GM19468 (cell line): ENCODE results near the gene CSNK1G2.

ENCODE experiments used
- ATAC-seq: cut with Tn5 transposase; IDR thresholded peaks from one replicate; pipeline ENCODE4 v1.9.1; 2021; ENCODE audit warnings: mild to moderate bottlenecking, moderate library complexity, moderate number of reproducible peaks; ENCODE audit not compliant: unreplicated experiment; ENCODE audit errors: extremely low read depth

CSNK1G2 gene

DNA sequence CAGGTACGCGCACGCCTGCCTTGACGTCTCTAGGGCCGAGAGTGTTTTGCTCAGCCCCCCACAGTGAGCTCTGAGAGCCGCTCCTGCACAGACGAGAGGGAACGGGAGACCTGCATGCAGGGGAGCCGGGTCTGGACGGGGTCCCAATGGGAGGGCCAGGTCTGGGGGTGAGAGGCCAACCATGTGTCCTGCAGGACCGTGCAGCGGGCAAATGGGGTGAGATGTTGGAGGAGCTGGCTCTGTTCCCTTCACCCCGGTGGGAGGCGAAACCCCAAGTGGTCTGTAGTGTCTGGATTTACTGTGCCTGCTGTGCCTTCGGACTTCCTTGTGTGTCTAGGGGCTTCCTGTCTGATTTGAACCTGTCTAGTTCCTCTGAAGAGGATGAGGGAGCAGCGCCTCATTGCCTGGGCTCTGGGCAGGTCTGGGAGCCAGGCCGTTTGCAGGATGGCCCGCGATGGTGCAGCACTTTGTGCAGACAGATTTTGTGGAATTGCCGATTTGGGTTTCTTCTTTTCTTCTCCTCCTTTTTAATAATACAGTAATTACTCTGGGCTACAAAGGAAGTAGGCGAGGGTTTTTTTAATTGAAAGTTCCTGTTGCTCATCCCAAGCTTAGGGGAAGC is 2.1 kb downstream of the CSNK1G2 start:
- no peak for ATAC-seq

DNA sequence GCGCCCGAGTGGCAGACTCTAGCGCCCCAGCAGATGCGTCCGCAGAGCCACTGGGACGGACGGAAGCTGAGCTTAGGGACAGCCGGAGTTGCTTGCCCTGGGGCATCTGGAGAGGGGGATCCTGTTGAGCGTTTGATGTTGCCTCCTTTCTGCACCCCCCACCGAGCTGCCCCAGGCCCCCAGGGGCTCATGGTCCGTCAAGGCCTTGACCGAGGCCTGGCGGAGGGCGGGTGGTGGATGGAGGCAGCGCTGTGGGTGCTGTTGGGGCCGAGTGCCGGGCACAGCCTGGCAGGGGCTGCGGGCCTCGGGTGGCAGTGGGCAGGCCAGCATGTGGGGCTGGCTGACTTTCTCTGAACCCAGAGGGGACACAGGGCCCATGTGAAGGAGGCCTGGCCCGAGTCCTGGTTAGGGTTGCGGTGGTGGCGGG is 2.7 kb downstream of the CSNK1G2 start:
- ATAC-seq, result no peak

DNA sequence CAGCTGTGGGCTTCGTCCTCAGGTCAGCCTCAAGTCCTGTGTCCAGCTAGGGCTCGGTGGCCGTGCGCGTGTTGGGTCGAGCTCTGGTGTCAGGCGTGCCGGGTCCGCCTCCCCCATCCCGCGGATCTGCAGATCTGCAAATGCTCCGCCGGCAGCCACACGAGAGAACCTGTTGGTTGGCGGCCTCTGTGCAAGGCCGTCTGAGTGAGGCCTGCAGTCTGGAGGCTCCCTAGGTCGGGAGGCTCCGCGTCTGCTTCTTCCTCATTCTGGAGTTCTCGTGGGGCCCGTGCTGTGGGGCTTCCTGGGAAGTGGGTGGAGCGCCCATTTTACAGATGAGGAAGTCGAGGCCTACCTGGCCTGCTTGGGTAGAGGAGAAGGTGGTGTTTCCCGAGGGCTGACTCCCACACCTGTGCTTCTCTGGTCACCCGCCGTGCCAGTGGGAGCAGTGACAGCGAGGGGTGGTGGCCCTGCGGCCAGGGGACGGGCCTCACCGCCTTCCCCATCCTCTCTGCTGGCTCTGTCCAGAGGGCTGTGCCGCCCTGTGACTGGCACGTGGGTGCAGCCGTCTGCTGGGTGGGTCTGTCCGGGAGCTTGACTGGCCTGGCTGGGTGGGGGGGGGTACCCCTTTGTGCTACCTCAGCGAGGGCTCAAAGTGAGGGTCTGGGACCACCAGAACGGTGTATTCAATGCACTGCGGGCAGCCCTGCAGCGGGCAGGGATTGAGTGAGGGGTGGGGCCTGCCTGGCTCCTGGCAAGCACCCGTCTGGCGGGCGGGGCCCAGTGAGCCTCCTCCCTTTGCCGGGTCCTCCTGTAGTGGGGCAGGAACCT is 3.3 kb downstream of the CSNK1G2 start:
- ATAC-seq, result no peak

DNA sequence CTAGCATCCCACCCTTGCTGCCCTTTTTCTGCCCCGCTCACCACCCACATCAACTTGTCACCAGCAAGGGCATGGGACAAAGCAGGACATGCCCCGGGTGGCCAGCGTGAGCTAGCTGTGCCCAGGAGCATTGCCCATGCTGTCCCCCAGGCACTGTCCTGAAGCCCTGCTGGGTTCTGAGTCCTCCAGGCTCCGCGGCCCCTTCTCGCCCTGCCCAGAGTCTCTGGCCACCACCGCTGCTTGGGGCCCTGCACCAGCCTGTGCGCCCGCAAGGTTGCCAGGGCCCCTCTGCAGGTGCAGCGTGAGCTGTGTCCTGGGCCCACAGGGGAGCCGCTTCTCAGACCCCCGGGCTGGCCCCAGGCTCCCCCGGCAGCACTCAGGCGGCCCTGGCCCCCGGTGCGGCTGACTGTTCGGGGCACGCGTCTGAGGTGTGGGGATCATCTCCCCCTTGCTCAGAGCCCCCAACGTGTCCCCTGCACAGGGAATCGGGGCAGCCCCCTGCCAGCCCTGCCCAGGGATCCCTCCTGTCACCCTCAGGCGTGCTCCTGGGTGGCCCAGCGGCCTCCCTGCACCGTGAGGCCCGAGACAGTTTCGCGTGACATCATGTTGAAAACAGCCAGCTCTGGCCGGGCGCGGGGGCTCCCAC is 4.1 kb downstream of the CSNK1G2 start:
- no peak for ATAC-seq

- no peak for ATAC-seq
Observed at GRCh38 chr19:1945899-1946298, 4.9 kb downstream of the CSNK1G2 start.

DNA sequence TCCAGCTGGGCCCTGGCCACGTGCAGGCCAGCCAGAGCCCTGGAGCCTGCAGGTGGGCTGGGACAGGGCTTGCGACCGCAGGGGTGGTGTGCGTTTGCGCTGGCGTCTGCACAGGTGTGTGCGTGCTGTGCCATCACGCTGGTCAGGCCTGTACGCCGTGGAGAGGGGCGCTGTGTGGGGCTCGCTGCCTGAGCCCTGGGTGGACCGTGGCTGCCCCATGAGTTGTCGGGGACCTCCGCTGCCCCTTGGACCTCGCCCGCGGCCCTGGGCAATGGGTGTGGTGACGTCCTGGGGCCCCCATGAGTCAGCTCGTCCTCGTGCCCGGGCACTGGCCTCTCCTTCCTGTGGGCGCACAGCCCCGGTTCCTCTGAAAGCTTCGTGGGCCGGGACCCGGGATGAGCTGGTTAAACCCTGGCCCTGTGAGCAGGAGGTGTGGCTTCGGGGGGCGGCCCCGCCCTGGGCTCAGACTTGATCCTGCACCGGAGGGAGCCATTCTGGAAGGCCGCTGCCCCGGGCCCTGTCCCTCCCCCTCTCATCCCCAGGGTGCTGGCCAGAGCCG is 6.8 kb downstream of the CSNK1G2 start:
- ATAC-seq, result no peak

DNA sequence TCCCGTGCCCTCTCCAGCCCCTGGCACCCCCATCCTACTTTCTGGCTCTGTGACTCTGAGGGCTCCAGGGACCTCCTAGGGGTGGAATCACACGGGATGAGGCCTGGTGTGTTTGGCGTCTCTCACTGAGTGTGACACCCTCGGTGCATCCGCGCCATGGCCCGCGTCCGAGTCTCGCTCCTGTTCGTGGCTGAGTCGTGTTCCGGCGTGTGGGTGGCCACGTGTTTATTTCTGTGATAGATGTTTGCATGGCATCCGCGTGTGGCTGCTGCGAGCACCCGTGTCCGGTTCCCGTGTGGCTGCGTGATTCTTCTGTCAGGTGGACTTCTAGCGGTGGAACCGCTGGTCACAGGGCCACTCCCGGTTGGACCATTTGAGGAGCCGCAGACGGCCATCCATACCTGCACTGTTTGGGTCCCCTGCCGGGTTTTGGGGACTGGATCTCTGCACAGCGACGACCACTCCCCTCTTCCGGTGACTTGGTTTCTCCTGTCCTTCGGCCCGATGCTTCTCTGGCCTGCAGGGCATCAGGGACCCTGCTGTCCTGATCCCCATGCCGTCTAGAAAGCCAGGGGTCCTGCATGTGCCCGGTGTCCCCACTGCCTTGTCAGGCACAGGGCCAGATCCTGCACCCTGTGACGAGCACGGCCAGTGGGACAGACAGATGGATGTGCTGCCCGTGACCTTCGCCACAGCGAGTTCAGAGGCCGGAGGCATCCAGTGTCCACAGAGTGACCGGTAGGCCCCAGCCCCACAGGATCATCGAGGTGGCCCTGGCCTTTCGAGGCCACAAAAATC is 8.5 kb downstream of the CSNK1G2 start:
- ATAC-seq, result no peak

DNA sequence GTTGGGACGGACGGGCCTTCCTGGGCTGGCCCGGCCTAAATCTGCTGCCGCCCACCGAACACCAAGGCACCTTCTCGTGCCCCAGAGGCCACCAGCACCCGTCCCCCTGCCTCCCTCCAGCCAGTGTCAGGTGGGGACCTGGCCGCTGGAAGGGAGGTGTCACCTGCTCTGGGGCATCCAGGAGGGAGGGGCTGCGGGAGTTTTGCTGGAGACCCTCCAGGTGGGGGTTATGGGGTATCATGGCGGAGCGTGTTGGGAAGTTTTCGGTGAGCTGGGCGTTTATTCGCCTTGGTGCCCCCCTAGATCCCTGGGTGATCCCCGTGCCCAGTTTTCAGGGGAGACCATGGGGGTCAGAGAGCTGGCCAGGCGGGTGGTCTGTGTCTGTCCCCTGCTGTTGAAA is 9.7 kb downstream of the CSNK1G2 start:
- no peak for ATAC-seq

- no peak for ATAC-seq
Observed at GRCh38 chr19:1952635-1953034, 11.7 kb downstream of the CSNK1G2 start.

DNA sequence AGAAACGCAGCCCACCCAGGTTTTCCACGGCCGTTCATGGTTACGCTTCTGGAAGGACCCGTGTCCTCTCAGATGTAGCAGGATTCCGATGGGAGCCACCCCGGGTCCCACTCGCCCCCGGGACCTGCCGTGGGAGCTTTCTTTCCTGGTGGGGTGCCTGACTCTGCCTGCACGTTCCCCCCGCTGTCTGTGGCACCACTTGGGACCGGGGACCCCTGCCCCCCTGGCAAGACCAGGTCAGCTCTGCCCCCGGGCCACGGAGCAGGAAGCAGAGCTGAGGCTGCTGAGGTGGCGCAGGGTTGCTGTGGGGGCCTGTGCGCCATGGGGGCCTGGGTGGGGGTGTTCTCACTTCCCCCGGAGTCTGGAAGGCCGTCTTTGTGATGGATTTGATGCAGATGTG is 12.1 kb downstream of the CSNK1G2 start:
- no peak for ATAC-seq

DNA sequence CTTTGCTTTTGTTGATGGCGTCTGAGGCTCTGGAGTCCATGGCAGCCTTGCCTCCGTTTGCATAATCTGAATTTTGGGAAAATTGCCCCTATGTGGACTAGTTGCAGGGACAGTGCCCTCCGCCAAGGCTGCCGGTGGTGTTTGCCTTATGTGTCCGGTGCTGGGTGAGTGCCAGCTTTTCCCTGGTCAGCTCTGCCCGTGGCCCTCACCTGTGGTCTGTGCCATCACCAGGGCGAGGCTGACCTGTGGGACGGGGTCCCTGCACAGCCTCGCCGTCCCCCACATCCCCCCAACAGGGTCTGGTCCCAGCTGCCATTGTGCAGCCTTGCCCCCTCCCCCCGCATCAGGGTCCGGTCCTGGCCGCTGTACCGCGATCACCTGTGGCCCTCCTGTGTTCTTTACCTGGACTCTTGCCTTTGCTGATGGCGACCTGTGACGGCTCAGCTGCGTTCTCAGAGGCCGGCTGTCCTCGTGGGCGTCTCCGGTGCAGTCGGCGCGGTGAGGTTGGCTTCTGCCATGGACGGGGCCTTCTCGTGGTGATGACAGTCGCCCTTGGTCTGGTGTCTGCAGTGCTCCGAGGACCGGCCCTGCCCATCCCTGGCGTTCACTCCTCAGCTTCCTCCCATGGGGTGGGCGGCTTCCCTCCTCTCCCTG is 12.6 kb downstream of the CSNK1G2 start:
- no peak for ATAC-seq

GRCh38 chr19:1954532-1954933 is 13.6 kb downstream of the CSNK1G2 start:
- no peak for ATAC-seq

DNA sequence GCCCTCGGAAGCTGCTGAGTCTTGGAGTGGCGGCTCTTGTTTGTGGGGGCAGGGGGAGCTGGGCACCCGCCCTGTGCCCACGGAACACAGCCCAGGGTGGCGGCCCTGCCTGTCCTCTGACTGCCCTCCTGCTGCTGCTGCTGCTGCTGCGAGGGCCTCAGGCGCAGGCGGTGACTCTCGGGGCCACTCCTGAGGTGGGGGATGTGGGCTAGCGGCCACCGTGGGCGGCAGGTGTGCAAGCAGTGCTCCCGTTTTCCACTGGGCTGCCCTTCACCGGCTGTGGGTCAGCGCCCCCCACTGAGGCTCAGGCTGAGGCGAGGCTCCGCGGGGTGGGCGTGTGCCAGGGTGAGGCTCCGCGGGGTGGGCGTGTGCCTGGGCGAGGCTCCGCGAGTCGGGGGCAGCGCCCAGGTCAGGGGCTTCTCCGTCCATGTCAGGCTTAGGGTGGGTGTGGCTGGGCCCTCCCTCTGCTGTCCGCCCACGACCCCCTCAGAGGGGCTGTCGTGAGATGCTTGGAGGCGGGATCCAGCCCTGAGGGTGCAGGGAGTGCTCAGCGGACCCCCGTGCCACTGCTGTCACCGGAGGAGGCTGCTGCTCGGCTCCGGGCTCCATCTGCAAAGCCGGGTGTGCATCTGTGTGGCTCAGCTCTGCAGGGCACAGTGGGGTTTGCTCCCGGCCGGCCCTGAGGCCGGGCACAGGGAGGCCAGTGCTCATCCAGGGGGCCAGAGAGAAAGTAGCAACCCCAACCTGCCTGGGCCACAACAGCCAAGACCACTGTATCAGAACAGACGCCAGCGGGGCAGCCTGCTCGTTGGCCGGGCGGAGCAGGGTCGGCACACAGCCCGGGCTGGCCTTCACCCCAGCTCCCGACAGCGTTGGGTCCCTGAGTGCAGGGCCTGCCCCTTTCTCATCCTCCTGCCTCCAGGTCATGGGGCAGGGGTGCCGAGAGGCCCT is 14.5 kb downstream of the CSNK1G2 start:
- no peak for ATAC-seq

- ATAC-seq, result no peak
Observed at GRCh38 chr19:1956122-1956494, 15.1 kb downstream of the CSNK1G2 start.

DNA sequence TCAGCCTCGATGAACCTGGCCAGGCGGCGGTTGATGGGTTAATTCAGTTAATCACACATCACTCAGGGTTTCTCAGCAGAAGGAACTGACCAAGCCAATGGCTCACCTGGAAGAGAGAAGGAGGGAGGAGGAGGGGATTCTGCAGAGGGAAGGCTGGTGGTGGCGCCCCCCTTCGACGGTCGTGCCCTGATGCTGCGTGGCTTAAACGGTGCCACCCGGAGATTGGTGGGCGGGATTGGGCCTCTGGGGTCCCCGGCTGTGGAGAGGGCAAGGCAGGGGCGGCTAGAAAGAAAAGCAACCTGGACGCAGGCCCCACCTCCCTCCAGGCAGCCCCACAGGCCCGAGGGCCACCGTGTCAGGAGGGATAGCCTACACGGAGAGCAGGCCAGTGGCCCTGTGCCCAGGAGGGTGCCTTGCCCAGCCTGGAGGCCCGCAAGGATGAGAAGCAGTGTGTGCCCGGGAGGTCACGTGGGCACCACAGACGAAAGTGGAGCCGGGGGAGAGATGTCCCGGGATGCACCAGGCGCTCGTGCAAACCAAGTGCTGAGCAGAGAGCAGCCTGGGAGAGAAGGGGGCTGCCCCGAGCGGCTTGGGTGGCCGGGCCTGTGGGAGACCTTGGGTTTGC is 16.0 kb downstream of the CSNK1G2 start:
- no peak for ATAC-seq

- no peak for ATAC-seq
Observed at GRCh38 chr19:1957562-1958248, 16.7 kb downstream of the CSNK1G2 start.

GRCh38 chr19:1959928-1960589 is 19.1 kb downstream of the CSNK1G2 start:
- no peak for ATAC-seq
